A673 (cell line): ENCODE measurements around the gene SCN3A. TPM values are rescaled to one million over a fixed set of nuclear protein-coding genes. Genes with fewer than 3 reads are reported as not detected.
A peak's percentile ranks its signal among the peaks of the same experiment; 100 is the strongest.

ENCODE experiments used
- BruUV-seq: library from RNA; stranded (reverse); fragments of 400-500 nt; replicated peaks from 2 replicates; lab custom pipeline; 2021; lab: Mats Ljungman, UMichigan
- CTCF ChIA-PET: fragments of 300-600 bp; sonication (Branson Sonifier 250); formaldehyde crosslinking; loops from one replicate; lab custom pipeline; 2022; ENCODE audit warnings: antibody characterized with exemption; lab: Charles Lee
- POLR2A ChIA-PET: fragments of 300-600 bp; sonication (Branson Sonifier 250); formaldehyde crosslinking; loops from one replicate; lab custom pipeline; 2022; ENCODE audit warnings: antibody characterized with exemption; ENCODE audit not compliant: low non-redundant PET; lab: Charles Lee
- DNase-seq: peaks from one replicate; pipeline ENCODE4 v3.0.0-alpha.2; 2015; ENCODE audit warnings: low spot score
- H3K27ac ChIP-seq: fragments of 200-600 bp; sonication (generic); 2 replicates; pipeline ENCODE4 v1.5.1; 2016; ENCODE audit warnings: mixed run types, low read depth, mild to moderate bottlenecking, mixed read lengths, antibody characterized with exemption, low read length; ENCODE audit not compliant: poor library complexity, severe bottlenecking
- H3K27me3 ChIP-seq: fragments of 200-600 bp; sonication (generic); replicated peaks from 2 replicates; pipeline ENCODE4 v1.6.1; 2017; ENCODE audit warnings: mixed run types, low read depth, mild to moderate bottlenecking, mixed read lengths, antibody characterized with exemption, low read length; ENCODE audit not compliant: insufficient read depth, poor library complexity
- H3K36me3 ChIP-seq: fragments of 200-600 bp; sonication (generic); 2 replicates; pipeline ENCODE4 v1.6.1; 2016; ENCODE audit warnings: mixed run types, mild to moderate bottlenecking, mixed read lengths, antibody characterized with exemption, low read length; ENCODE audit not compliant: insufficient read depth, poor library complexity, severe bottlenecking
- H3K4me1 ChIP-seq: fragments of 200-600 bp; sonication (generic); 2 replicates; pipeline ENCODE4 v1.6.1; 2017; ENCODE audit warnings: mixed run types, mild to moderate bottlenecking, mixed read lengths, antibody characterized with exemption, low read length; ENCODE audit not compliant: insufficient read depth, poor library complexity, severe bottlenecking
- H3K4me3 ChIP-seq: fragments of 200-600 bp; sonication (generic); 2 replicates; pipeline ENCODE4 v1.5.1; 2016; ENCODE audit warnings: low read depth, mixed run types, mild to moderate bottlenecking, mixed read lengths, low read length; ENCODE audit not compliant: poor library complexity, severe bottlenecking
- H3K9me3 ChIP-seq: fragments of 200-600 bp; sonication (generic); 2 replicates; pipeline ENCODE4 v1.6.1; 2016; ENCODE audit warnings: mixed run types, low read depth, mild to moderate bottlenecking, mixed read lengths, antibody characterized with exemption, low read length; ENCODE audit not compliant: poor library complexity, severe bottlenecking
- CTCF ChIP-seq: fragments of 300-800, 200-600 bp; sonication (generic); conservative IDR thresholded peaks from 2 replicates; pipeline ENCODE4 v1.5.1; 2017; ENCODE audit warnings: low read depth, mild to moderate bottlenecking, antibody characterized with exemption, low read length, moderate library complexity, mixed read lengths
- EZH2 ChIP-seq: fragments of 200-600 bp; sonication (generic); IDR thresholded peaks from 2 replicates; pipeline ENCODE4 v1.6.1; 2017; ENCODE audit warnings: borderline replicate concordance, low read depth, mild to moderate bottlenecking, mixed read lengths, antibody characterized with exemption, low read length; ENCODE audit not compliant: poor library complexity, severe bottlenecking
- intact Hi-C: fragments of 100-400 bp; cut with micrococcal nuclease; formaldehyde crosslinking; loops from one replicate; pipeline ENCODE4 v1.10.0; 2022; ENCODE audit not compliant: unreplicated experiment
- total RNA-seq: library from RNA; stranded (reverse); gene quantifications from 2 replicates; pipeline ENCODE4 v1.2.3, GENCODE V29; 2021

Gene SCN3A
- total RNA-seq, 1 experiment from 2014 or later, result 0.04 TPM

- CTCF ChIA-PET, result no interaction called here
- intact Hi-C loops, result no loop called here
- no peaks in the 10 kb centered on the region for H3K36me3 ChIP-seq
- no peaks in the 10 kb centered on the region for H3K27me3 ChIP-seq
- POLR2A ChIA-PET, result no interaction called here
- no peak overlapping the region for H3K27ac ChIP-seq
- peaks cover 10% of the 10 kb centered on the region for H3K9me3 ChIP-seq
- H3K4me3 ChIP-seq, result no peak overlapping the region
- TF ChIP-seq CTCF, result no peak
- no peak for TF ChIP-seq EZH2
- no TSS peak for BruUV-seq
- no peak for DNase-seq
- H3K4me1 ChIP-seq, result no peaks in the 10 kb centered on the region
Measured at GRCh38 chr2:165074323-165074722, 129.5 kb downstream of the SCN3A start.

- Histone ChIP-seq H3K36me3 (no peaks in the 10 kb centered on the region), H3K4me1 (peaks cover 5% of the 10 kb centered on the region), H3K9me3 (peaks cover 7% of the 10 kb centered on the region), H3K4me3 (no peak overlapping the region), H3K27me3 (no peaks in the 10 kb centered on the region), H3K27ac (no peak overlapping the region)
- TF ChIP-seq EZH2 (no peak), CTCF (no peak)
- BruUV-seq, result no TSS peak
- ChIA-PET POLR2A (no interaction called here), CTCF (no interaction called here)
- intact Hi-C loops, result no loop called here
- no peak for DNase-seq
Measured at GRCh38 chr2:165070076-165070475, 133.8 kb downstream of the SCN3A start.

- H3K27ac ChIP-seq, result peak overlapping the region; percentile 50
- TF ChIP-seq CTCF (no peak), EZH2 (no peak)
- peaks cover 5% of the 10 kb centered on the region for H3K4me1 ChIP-seq
- H3K4me3 ChIP-seq, result no peak overlapping the region
- ChIA-PET CTCF (interaction anchor here (0.6 kb wide), 1 partner anchor 52 kb away, joined by 3 read pairs; no protein-coding TSS in a partner anchor), POLR2A (no interaction called here)
- H3K9me3 ChIP-seq, result no peaks in the 10 kb centered on the region
- no peaks in the 10 kb centered on the region for H3K36me3 ChIP-seq
- BruUV-seq, result no TSS peak
- H3K27me3 ChIP-seq, result no peaks in the 10 kb centered on the region
- intact Hi-C loops, result no loop called here
- DNase-seq, result no peak
Measured at GRCh38 chr2:165069151-165069550, 134.7 kb downstream of the SCN3A start.
